HepG2 (cell line): ENCODE data around the gene CLCN1. TPM values are rescaled to one million over a fixed set of nuclear protein-coding genes. Genes with fewer than 3 reads are reported as not detected.

Experiments
- ATAC-seq: fragments of 200-7000 bp; cut with Tn5 transposase; 3 replicates; pipeline ENCODE4 v1.9.1; 2020; ENCODE audit warnings: mild to moderate bottlenecking, moderate library complexity
- BruUV-seq: library from RNA; stranded (reverse); fragments of 400-500 nt; replicated peaks from 2 replicates; lab custom pipeline; 2021; lab: Mats Ljungman, UMichigan
- CTCF ChIA-PET: fragments of 300-600 bp; formaldehyde crosslinking; extraction: SDS; loops from one replicate; lab custom pipeline; 2021; ENCODE audit warnings: low total read pairs, inconsistent platforms, low intra/inter-chr PET ratio; lab: Yijun Ruan, JAX
- POLR2A ChIA-PET: fragments of 350-600 bp; sonication (Branson Sonifier 250); formaldehyde crosslinking; loops from one replicate; lab custom pipeline; 2020; ENCODE audit warnings: antibody characterized with exemption, inconsistent platforms; lab: Yijun Ruan, JAX
- DNase-seq: peaks from one replicate; pipeline ENCODE4 v3.0.0-alpha.2; 2015; ENCODE audit warnings: low spot score
- FAIRE-seq: peaks from 3 replicates; lab custom pipeline; 2011; peaks lifted over from hg19 to GRCh38; lab: Jason Lieb, UNC
- H2AFZ ChIP-seq: one replicate; pipeline ENCODE4 v1.6.1; 2011; ENCODE audit warnings: low read length, inconsistent platforms
- H3K27ac ChIP-seq: fragments of 300-600 bp; 3 replicates; pipeline ENCODE4 v1.8.0; 2011; ENCODE audit warnings: mixed run types, mild to moderate bottlenecking, mixed read lengths, low read length, inconsistent platforms; ENCODE audit not compliant: insufficient read depth; ENCODE audit errors: extremely low read length
- H3K27me3 ChIP-seq, 2 experiments: fragments of 200-600 bp in 1 of 2; 2 replicates in 1 of 2; 3 replicates in 1 of 2; pipeline versions ENCODE4 v1.6.0 to v1.8.0; 2011; ENCODE audit warnings: low read length in 2 of 2, mild to moderate bottlenecking in 2 of 2, moderate library complexity in 2 of 2, inconsistent platforms in 1 of 2; ENCODE audit not compliant: insufficient read depth in 2 of 2, control insufficient read depth in 1 of 2
- H3K36me3 ChIP-seq, 2 experiments: fragments of 200-600 bp in 1 of 2; replicated peaks in 1 of 2; 2 replicates in 1 of 2; 3 replicates in 1 of 2; pipeline versions ENCODE4 v1.5.1 to v1.8.0; 2011; ENCODE audit warnings: low read length in 2 of 2, inconsistent platforms in 1 of 2; ENCODE audit not compliant: insufficient read depth in 2 of 2, control insufficient read depth in 1 of 2
- H3K4me1 ChIP-seq: 2 replicates; pipeline ENCODE4 v1.5.1; 2012; ENCODE audit warnings: low read length, inconsistent platforms; ENCODE audit not compliant: insufficient read depth
- H3K4me2 ChIP-seq: 2 replicates; pipeline ENCODE4 v1.6.0; 2011; ENCODE audit warnings: low read depth, low read length, inconsistent platforms
- H3K4me3 ChIP-seq, 3 experiments: fragments of 200-600 bp in 1 of 3; sonication (generic), shearing (Covaris generic) in 1 of 3; replicated peaks in 1 of 3; 2 replicates each; pipeline ENCODE4 v1.5.1; 2011 to 2016; ENCODE audit warnings: low read length in 3 of 3, inconsistent platforms in 2 of 3, low read depth in 2 of 3, mild to moderate bottlenecking in 2 of 3, control low read depth in 1 of 3, mixed read lengths in 1 of 3; ENCODE audit not compliant: insufficient read depth in 1 of 3
- H3K79me2 ChIP-seq: one replicate; pipeline ENCODE4 v1.6.1; 2011; ENCODE audit warnings: low read length, inconsistent platforms; ENCODE audit not compliant: insufficient read depth
- H3K9ac ChIP-seq: 2 replicates; pipeline ENCODE4 v1.6.0; 2011; ENCODE audit warnings: mild to moderate bottlenecking, low read depth, low read length, inconsistent platforms; ENCODE audit not compliant: insufficient read depth
- H3K9me3 ChIP-seq: 2 replicates; pipeline ENCODE4 v1.5.1; 2012; ENCODE audit warnings: mild to moderate bottlenecking, low read length
- H4K20me1 ChIP-seq: 2 replicates; pipeline ENCODE4 v1.6.0; 2011; ENCODE audit warnings: inconsistent platforms, mild to moderate bottlenecking, low read length, moderate library complexity; ENCODE audit not compliant: insufficient read depth
- KAT2B ChIP-seq: fragments of 150-350 bp; IDR thresholded peaks from 2 replicates; pipeline ENCODE4 v1.6.1; 2014; ENCODE audit warnings: low read depth, low read length, borderline replicate concordance
- KLF11 ChIP-seq: IDR thresholded peaks from 2 replicates; pipeline ENCODE4 v1.6.1; 2016; ENCODE audit warnings: missing compliant biosample characterization
- KLF16 ChIP-seq, 2 experiments: sonication (generic) in 1 of 2; formaldehyde crosslinking in 1 of 2; IDR thresholded peaks; 2 replicates each; pipeline versions ENCODE4 v1.6.1 to v1.8.0; 2016 to 2023; ENCODE audit warnings: missing genetic modification reagents in 2 of 2, missing compliant biosample characterization in 1 of 2
- MEIS2 ChIP-seq: sonication (generic); formaldehyde crosslinking; IDR thresholded peaks from 2 replicates; pipeline ENCODE4 v1.9.0; 2021; ENCODE audit warnings: mild to moderate bottlenecking, missing genetic modification reagents
- PHB2 ChIP-seq: fragments of 450-650 bp; IDR thresholded peaks from 2 replicates; pipeline ENCODE4 v1.6.1; 2018; ENCODE audit not compliant: partially characterized antibody
- SATB2 ChIP-seq: sonication (generic); formaldehyde crosslinking; IDR thresholded peaks from 2 replicates; pipeline ENCODE4 v1.5.0; 2020; ENCODE audit warnings: missing genetic modification reagents
- SRSF9 ChIP-seq: fragments of 200-400 bp; formaldehyde crosslinking; IDR thresholded peaks from 2 replicates; pipeline ENCODE4 v1.6.1; 2018; ENCODE audit warnings: borderline replicate concordance, mild to moderate bottlenecking, low read depth, low read length; ENCODE audit not compliant: insufficient read depth, poor library complexity, severe bottlenecking
- ZNF121 ChIP-seq: sonication (generic); formaldehyde crosslinking; IDR thresholded peaks from 2 replicates; pipeline ENCODE4 v1.5.0; 2020; ENCODE audit warnings: mild to moderate bottlenecking, missing genetic modification reagents
- ZNF160 ChIP-seq: sonication (generic); formaldehyde crosslinking; IDR thresholded peaks from 2 replicates; pipeline ENCODE4 v1.8.0; 2022; ENCODE audit warnings: mild to moderate bottlenecking, inconsistent platforms, missing genetic modification reagents
- ZNF20 ChIP-seq: sonication (generic); formaldehyde crosslinking; IDR thresholded peaks from 2 replicates; pipeline ENCODE4 v1.4.0; 2020; ENCODE audit warnings: mild to moderate bottlenecking, moderate library complexity, missing genetic modification reagents
- ZNF326 ChIP-seq: sonication (generic); formaldehyde crosslinking; IDR thresholded peaks from 2 replicates; pipeline ENCODE4 v1.4.0; 2020; ENCODE audit warnings: missing genetic modification reagents, borderline replicate concordance
- ZNF530 ChIP-seq: sonication (generic); formaldehyde crosslinking; IDR thresholded peaks from 2 replicates; pipeline ENCODE4 v1.5.0; 2020; ENCODE audit warnings: low read depth, mild to moderate bottlenecking, missing genetic modification reagents
- ZNF547 ChIP-seq: sonication (generic); formaldehyde crosslinking; IDR thresholded peaks from 2 replicates; pipeline ENCODE4 v1.5.1; 2020; ENCODE audit warnings: mild to moderate bottlenecking, missing genetic modification reagents
- ZNF569 ChIP-seq: sonication (generic); formaldehyde crosslinking; IDR thresholded peaks from 2 replicates; pipeline ENCODE4 v1.5.0; 2020; ENCODE audit warnings: mild to moderate bottlenecking, missing genetic modification reagents, moderate library complexity, borderline replicate concordance
- ZNF780A ChIP-seq: sonication (generic); formaldehyde crosslinking; IDR thresholded peaks from 2 replicates; pipeline ENCODE4 v1.8.0; 2022; ENCODE audit warnings: mild to moderate bottlenecking, missing genetic modification reagents, moderate library complexity
- WGBS: methylation state at CpG from one replicate; pipeline ENCODE4 v1.1.6; 2017; ENCODE audit warnings: low lambda C conversion rate; 5-methylcytosine and 5-hydroxymethylcytosine counted together
- in situ Hi-C: cut with HindIII; loops from 2 replicates; pipeline ENCODE4 v1.10.0; 2017; ENCODE audit warnings: low pct_unique_long_range_greater_than_20kb; ENCODE audit not compliant: extremely low pct_ligation_motif_present
- intact Hi-C: fragments of 100-400 bp; cut with micrococcal nuclease; formaldehyde crosslinking; loops from one replicate; pipeline ENCODE4 v1.10.0; 2022; ENCODE audit not compliant: unreplicated experiment
- polyA plus RNA-seq, 8 experiments: library from polyadenylated mRNA; depleted of rRNA in 3 of 8; stranded (reverse) in 7 of 8; unstranded in 1 of 8; fragments of >200 nt; fragmentation: Illumina TruSeq in 4 of 8; extraction: Trizol in 4 of 8; gene quantifications; 2 replicates each; pipeline versions ENCODE4 v1.2.1 to v1.2.3, GENCODE V29; 2011 to 2016; ENCODE audit warnings: low read depth in 4 of 8, missing spikeins in 1 of 8, mixed read lengths in 1 of 8; ENCODE audit not compliant: insufficient read depth in 1 of 8
- total RNA-seq, 5 experiments: library from RNA; depleted of rRNA; stranded (reverse); fragments of >200 nt; fragmentation: Illumina TruSeq; extraction: Trizol; gene quantifications; 2 replicates each; pipeline ENCODE4 v1.2.3, GENCODE V29; 2016; ENCODE audit warnings: low read depth in 1 of 5

Gene CLCN1
- total and polyA plus RNA-seq, 2 of the 13 experiments (the other 11 are each of a cell fraction or from before 2014, with no cell fraction given) = 0.01 TPM; not detected in 1

- 82% methylated on average over 2 of the region's 2 CpGs for WGBS
- in situ Hi-C loops (no loop called here), intact Hi-C loops (no loop called here)
- ATAC-seq (no peak), DNase-seq (no peak), FAIRE-seq (no peak)
- POLR2A ChIA-PET = interaction anchor here (1.3 kb wide), 1 partner anchor 18 kb away, joined by 5 read pairs; the partner anchor contains the start of gene GSTK1
- Histone ChIP-seq H3K4me2 (no peak overlapping the region), H3K9ac (no peak overlapping the region), H3K27me3 (no peaks in the 10 kb centered on the region), H3K27ac (no peak overlapping the region), H3K4me3 (no peak overlapping the region), H2AFZ (no peak overlapping the region), H3K79me2 (no peaks in the 10 kb centered on the region), H3K4me1 (peaks cover 44% of the 10 kb centered on the region)
- CTCF ChIA-PET = no interaction called here
- BruUV-seq = no TSS peak
- TF ChIP-seq ZNF160 (CRISPR knock-in tag) = no peak
- TF ChIP-seq ZNF547 (CRISPR knock-in tag) = no peak
- no peak for TF ChIP-seq ZNF530 (CRISPR knock-in tag)
- TF ChIP-seq ZNF780A (CRISPR knock-in tag) = no peak
- no peak for TF ChIP-seq PHB2
- TF ChIP-seq KAT2B = no peak
- TF ChIP-seq MEIS2 (CRISPR knock-in tag) = no peak
- no peak for TF ChIP-seq ZNF569 (CRISPR knock-in tag)
- no peak for TF ChIP-seq KLF11 (CRISPR knock-in tag)
- TF ChIP-seq SRSF9 = no peak
- TF ChIP-seq SATB2 (CRISPR knock-in tag) = no peak
- TF ChIP-seq ZNF20 (CRISPR knock-in tag) = no peak
- no peak for TF ChIP-seq ZNF326 (CRISPR knock-in tag)
- TF ChIP-seq KLF16 (CRISPR knock-in tag; IDR thresholded peaks at IDR 0.05) = no peak
- no peak for TF ChIP-seq ZNF121 (CRISPR knock-in tag)
- TF ChIP-seq, all 625 proteins: peak for 0
- Histone ChIP-seq H4K20me1 (no peaks in the 10 kb centered on the region), H3K9me3 (no peaks in the 10 kb centered on the region), H3K36me3 (no peaks in the 10 kb centered on the region)
Observed at GRCh38 chr7:143281529-143281928, 34.4 kb upstream of the CLCN1 start.
